WTC11 (cell line): ENCODE data around the gene DNAH14. TPM values are rescaled to one million over a fixed set of nuclear protein-coding genes. Genes with fewer than 3 reads are reported as not detected.
"Not testable (repeated sequence)": the region's sequence is repeated elsewhere in the genome, so short reads cannot be mapped to it uniquely, and the experiment has no call there.

Experiments
- ATAC-seq: fragments of 200-7000 bp; cut with Tn5 transposase; 2 replicates; pipeline ENCODE4 v1.10.0; 2021; ENCODE audit warnings: mild to moderate bottlenecking, moderate library complexity
- CTCF ChIA-PET: fragments of 300-600 bp; sonication (Branson Sonifier 250); formaldehyde crosslinking; loops from one replicate; lab custom pipeline; 2021; ENCODE audit warnings: antibody characterized with exemption; lab: Charles Lee
- POLR2A ChIA-PET: fragments of 350-600 bp; sonication (Branson Sonifier 250); formaldehyde crosslinking; loops from one replicate; lab custom pipeline; 2021; ENCODE audit warnings: antibody characterized with exemption; lab: Charles Lee
- DNase-seq: peaks from one replicate; pipeline ENCODE4 v3.0.0; 2021; ENCODE audit warnings: low spot score
- H3K27ac Mint-ChIP-seq: 2 replicates; pipeline ENCODE4 v1.8.0; 2021; ENCODE audit warnings: mixed read lengths
- H3K27me3 Mint-ChIP-seq: 2 replicates; pipeline ENCODE4 v1.8.0; 2021; ENCODE audit warnings: low read depth, mild to moderate bottlenecking, moderate library complexity, mixed read lengths
- H3K36me3 Mint-ChIP-seq: 2 replicates; pipeline ENCODE4 v1.8.0; 2021; ENCODE audit warnings: mixed read lengths
- H3K4me1 Mint-ChIP-seq: 2 replicates; pipeline ENCODE4 v1.8.0; 2022; ENCODE audit warnings: mixed read lengths
- H3K4me3 Mint-ChIP-seq: 2 replicates; pipeline ENCODE4 v1.8.0; 2021; ENCODE audit warnings: mild to moderate bottlenecking, moderate library complexity, mixed read lengths
- H3K9me3 Mint-ChIP-seq: 2 replicates; pipeline ENCODE4 v1.8.0; 2021; ENCODE audit warnings: mixed read lengths
- ELF4 ChIP-seq: sonication (generic); formaldehyde crosslinking; IDR thresholded peaks from 2 replicates; pipeline ENCODE4 v1.8.1; 2022; ENCODE audit warnings: low read depth, mild to moderate bottlenecking, moderate library complexity, missing genetic modification reagents
- ESRRA ChIP-seq: sonication (generic); formaldehyde crosslinking; IDR thresholded peaks from 2 replicates; pipeline ENCODE4 v1.8.1; 2022; ENCODE audit warnings: mild to moderate bottlenecking, missing genetic modification reagents, borderline replicate concordance
- FOXK1 ChIP-seq: sonication (generic); formaldehyde crosslinking; IDR thresholded peaks from 2 replicates; pipeline ENCODE4 v1.8.0; 2022; ENCODE audit warnings: mild to moderate bottlenecking, moderate library complexity, missing genetic modification reagents
- MXD4 ChIP-seq: fragments of 250-450 bp; sonication (Bioruptor Pico); IDR thresholded peaks from 2 replicates; pipeline ENCODE4 v1.8.0; 2021; ENCODE audit warnings: mild to moderate bottlenecking, moderate library complexity, borderline replicate concordance
- NR3C1 ChIP-seq: sonication (generic); formaldehyde crosslinking; conservative IDR thresholded peaks from 2 replicates; pipeline ENCODE4 v1.8.1; 2023; ENCODE audit warnings: low read depth, mild to moderate bottlenecking, missing genetic modification reagents
- SOX15 ChIP-seq: fragments of 250-450 bp; sonication (Bioruptor Pico); IDR thresholded peaks from 2 replicates; pipeline ENCODE4 v1.9.0; 2021; ENCODE audit warnings: mild to moderate bottlenecking
- STAT6 ChIP-seq: sonication (generic); formaldehyde crosslinking; conservative IDR thresholded peaks from 2 replicates; pipeline ENCODE4 v1.8.1; 2023; ENCODE audit warnings: mild to moderate bottlenecking, low read depth, missing genetic modification reagents, moderate library complexity
- ZBTB43 ChIP-seq: sonication (generic); formaldehyde crosslinking; IDR thresholded peaks from 2 replicates; pipeline ENCODE4 v1.8.1; 2023; ENCODE audit warnings: mild to moderate bottlenecking, missing genetic modification reagents
- ZMAT4 ChIP-seq: fragments of 250-450 bp; sonication (Bioruptor Pico); IDR thresholded peaks from 2 replicates; pipeline ENCODE4 v1.9.0; 2021; ENCODE audit warnings: mild to moderate bottlenecking
- ZNF281 ChIP-seq: sonication (generic); formaldehyde crosslinking; IDR thresholded peaks from 2 replicates; pipeline ENCODE4 v1.8.0; 2023; ENCODE audit warnings: mild to moderate bottlenecking, missing genetic modification reagents
- ZNF416 ChIP-seq: fragments of 250-450 bp; sonication (Bioruptor Pico); IDR thresholded peaks from 2 replicates; pipeline ENCODE4 v1.9.0; 2021; ENCODE audit warnings: mild to moderate bottlenecking, inconsistent platforms
- total RNA-seq: library from RNA; stranded (reverse); gene quantifications from 3 replicates; pipeline ENCODE4 v1.2.3, GENCODE V29; 2021
- TF ChIP-seq, protein P1 (sequence below): fragments of 250-450 bp; sonication (Bioruptor Pico); IDR thresholded peaks from 2 replicates; pipeline ENCODE4 v1.9.0; 2021; ENCODE audit warnings: moderate library complexity, mild to moderate bottlenecking, inconsistent platforms, borderline replicate concordance
- TF ChIP-seq, protein P2 (sequence below): sonication (generic); formaldehyde crosslinking; IDR thresholded peaks from 2 replicates; pipeline ENCODE4 v1.8.0; 2022; ENCODE audit warnings: mild to moderate bottlenecking, missing genetic modification reagents

The DNAH14 gene
- total RNA-seq, 1 experiment from 2014 or later, result 34.1 TPM

DNA sequence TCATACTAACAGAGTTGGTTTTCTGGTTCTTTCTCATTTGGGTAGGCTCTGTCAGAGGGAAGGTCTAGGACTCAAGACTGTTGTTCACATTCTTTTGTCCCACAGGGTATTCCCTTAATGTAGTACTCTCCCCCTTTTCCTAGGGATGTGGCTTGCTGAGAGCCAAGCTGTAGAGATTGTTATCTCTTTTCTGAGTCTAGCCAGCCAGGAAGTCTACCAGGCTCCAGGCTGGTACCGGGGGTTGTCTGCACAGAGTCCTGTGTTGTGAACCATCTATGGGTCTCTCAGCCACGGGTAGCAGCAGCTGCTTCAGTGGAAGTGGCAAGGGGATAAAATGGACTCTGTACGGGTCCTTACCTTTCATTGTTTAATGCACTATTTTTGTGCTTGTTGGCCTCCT is 272.0 kb downstream of the DNAH14 start (continued):
- TF ChIP-seq ZBTB43, result no peak
- TF ChIP-seq ELF4 (CRISPR knock-in tag), result no peak
- no peak for TF ChIP-seq ESRRA (CRISPR knock-in tag)

DNA sequence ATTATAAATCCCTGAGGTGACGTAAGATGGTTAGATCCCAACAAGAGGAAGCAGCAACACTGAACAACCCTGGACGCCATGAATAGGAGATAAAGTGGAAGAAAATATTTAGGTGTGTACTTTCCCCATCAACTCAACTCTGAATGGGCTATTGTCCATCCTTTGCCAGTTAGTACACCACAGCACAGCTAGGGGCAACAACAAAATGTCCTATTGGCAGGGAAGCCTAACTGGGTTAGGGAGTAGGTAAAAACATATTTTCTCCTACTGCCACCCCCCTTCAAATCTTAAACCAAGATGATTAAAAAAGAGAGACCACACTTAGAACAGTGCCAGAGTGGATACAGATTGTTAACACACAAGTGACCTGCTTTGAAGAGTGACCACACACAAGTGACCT is 278.3 kb downstream of the DNAH14 start:
- peaks cover 42% of the 10 kb centered on the region for H3K9me3 Mint-ChIP-seq
- CTCF ChIA-PET, result no interaction called here
- no peak overlapping the region for H3K27ac Mint-ChIP-seq
- DNase-seq (no peak), ATAC-seq (no peak)
- no peak overlapping the region for H3K4me3 Mint-ChIP-seq
- POLR2A ChIA-PET, result no interaction called here
- peaks cover 21% of the 10 kb centered on the region for H3K36me3 Mint-ChIP-seq
- H3K4me1 Mint-ChIP-seq, result no peaks in the 10 kb centered on the region
- H3K27me3 Mint-ChIP-seq, result peaks cover 5% of the 10 kb centered on the region; the same call in 1 of the 2 replicates
- TF ChIP-seq NR3C1 (CRISPR knock-in tag) (no peak), ELF4 (CRISPR knock-in tag) (no peak), ZNF281 (CRISPR knock-in tag) (no peak), ZNF416 (no peak), STAT6 (CRISPR knock-in tag) (no peak), ZMAT4 (CRISPR knock-in tag) (no peak), SOX15 (no peak)

DNA sequence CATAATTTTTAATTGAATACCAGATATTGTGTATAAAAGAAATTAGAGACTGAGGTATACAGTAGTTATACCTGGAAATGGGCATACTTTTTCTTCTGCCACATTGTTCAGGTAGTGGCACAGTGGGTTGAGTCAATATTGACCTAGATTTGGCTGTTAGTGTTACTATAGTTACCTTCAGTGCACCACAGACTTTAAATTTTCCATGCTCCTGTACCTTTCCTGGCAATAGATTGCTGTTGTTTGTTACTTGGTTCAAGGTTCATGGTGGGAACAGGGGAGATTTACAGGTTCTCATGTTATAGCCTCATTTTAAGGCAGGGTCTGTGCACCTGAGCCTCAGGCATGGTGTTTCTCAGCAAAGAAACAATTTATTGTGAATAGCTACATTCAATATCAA is 279.7 kb downstream of the DNAH14 start:
- H3K27ac Mint-ChIP-seq, result no peak overlapping the region
- TF ChIP-seq MXD4 (CRISPR knock-in tag) (no peak), FOXK1 (no peak), ESRRA (CRISPR knock-in tag) (no peak)
- TF ChIP-seq, protein P1, sequence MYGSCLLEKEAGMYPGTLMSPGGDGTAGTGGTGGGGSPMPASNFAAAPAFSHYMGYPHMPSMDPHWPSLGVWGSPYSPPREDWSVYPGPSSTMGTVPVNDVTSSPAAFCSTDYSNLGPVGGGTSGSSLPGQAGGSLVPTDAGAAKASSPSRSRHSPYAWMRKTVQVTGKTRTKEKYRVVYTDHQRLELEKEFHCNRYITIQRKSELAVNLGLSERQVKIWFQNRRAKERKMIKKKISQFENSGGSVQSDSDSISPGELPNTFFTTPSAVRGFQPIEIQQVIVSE, result no peak
- TF ChIP-seq, protein P2, sequence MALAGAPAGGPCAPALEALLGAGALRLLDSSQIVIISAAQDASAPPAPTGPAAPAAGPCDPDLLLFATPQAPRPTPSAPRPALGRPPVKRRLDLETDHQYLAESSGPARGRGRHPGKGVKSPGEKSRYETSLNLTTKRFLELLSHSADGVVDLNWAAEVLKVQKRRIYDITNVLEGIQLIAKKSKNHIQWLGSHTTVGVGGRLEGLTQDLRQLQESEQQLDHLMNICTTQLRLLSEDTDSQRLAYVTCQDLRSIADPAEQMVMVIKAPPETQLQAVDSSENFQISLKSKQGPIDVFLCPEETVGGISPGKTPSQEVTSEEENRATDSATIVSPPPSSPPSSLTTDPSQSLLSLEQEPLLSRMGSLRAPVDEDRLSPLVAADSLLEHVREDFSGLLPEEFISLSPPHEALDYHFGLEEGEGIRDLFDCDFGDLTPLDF (CRISPR knock-in tag), result no peak
- H3K27me3 Mint-ChIP-seq, result peaks cover 10% of the 10 kb centered on the region

GRCh38 chr1:225210180-225210579 is 280.7 kb downstream of the DNAH14 start:
- H3K27me3 Mint-ChIP-seq, result peaks cover 14% of the 10 kb centered on the region
- peaks cover 27% of the 10 kb centered on the region for H3K36me3 Mint-ChIP-seq
- CTCF ChIA-PET, POLR2A ChIA-PET, H3K4me3 Mint-ChIP-seq, H3K4me1 Mint-ChIP-seq, DNase-seq, ATAC-seq, H3K27ac Mint-ChIP-seq: not testable (repeated sequence)
- peaks cover 63% of the 10 kb centered on the region for H3K9me3 Mint-ChIP-seq

More for the DNA sequence above, 279.7 kb downstream of the DNAH14 start:
- CTCF ChIA-PET, result no interaction called here
- Mint-ChIP-seq H3K4me1 (no peaks in the 10 kb centered on the region), H3K9me3 (peaks cover 56% of the 10 kb centered on the region), H3K4me3 (no peak overlapping the region), H3K36me3 (peaks cover 27% of the 10 kb centered on the region)
- ATAC-seq (no peak), DNase-seq (no peak)
- POLR2A ChIA-PET, result no interaction called here

DNA sequence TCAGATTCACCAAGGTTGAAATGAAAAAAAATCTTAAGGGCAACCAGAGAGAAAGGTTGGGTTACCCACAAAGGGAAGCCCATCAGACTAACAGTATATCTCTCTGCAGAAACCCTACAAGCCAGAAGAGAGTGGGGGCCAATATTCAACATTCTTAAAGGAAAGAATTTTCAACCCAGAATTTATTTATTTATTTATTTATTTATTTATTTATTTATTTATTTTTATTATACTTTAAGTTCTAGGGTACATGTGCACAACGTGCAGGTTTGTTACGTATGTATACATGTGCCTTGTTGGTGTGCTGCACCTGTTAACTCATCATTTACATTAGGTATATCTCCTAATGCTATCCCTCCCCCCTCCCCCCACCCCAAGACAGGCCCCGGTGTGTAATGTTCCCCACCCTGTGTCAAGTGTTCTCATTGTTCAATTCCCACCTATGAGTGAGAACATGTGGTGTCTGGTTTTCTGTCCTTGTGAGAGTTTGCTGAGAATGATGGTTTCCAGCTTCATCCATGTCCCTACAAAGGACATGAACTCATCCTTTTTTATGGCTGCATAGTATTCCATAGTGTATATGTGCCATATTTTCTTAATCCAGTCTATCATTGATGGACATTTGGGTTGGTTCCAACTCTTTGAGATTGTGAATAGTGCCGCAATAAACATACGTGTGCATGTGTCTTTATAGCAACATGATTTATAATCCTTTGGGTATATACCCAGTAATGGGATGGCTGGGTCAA is 282.4 kb downstream of the DNAH14 start:
- H3K4me3 Mint-ChIP-seq, CTCF ChIA-PET, ATAC-seq, H3K27ac Mint-ChIP-seq, H3K4me1 Mint-ChIP-seq, POLR2A ChIA-PET, DNase-seq: not testable (repeated sequence)
- H3K9me3 Mint-ChIP-seq, result peaks cover 78% of the 10 kb centered on the region
- H3K27me3 Mint-ChIP-seq, result peaks cover 17% of the 10 kb centered on the region
- peaks cover 28% of the 10 kb centered on the region for H3K36me3 Mint-ChIP-seq
